ENCODE data around the gene PTBP1. TPM values are rescaled to one million over a fixed set of nuclear protein-coding genes. Genes with fewer than 3 reads are reported as not detected.
A peak's percentile ranks its signal among the peaks of the same experiment; 100 is the strongest.

The PTBP1 gene
- total RNA-seq, 2 experiments from 2014 or later = 315 to 479 TPM

GRCh38 chr19:843836-844545 lies 46.7 kb downstream of the PTBP1 start:
- Histone ChIP-seq H3K79me2 (ENCODE audit: insufficient read depth, low read depth, low read length) (no peaks in the 10 kb centered on the region), H3K4me1 (ENCODE audit: insufficient read depth, low read length, poor library complexity, severe bottlenecking) (peaks cover 13% of the 10 kb centered on the region), H2AFZ (ENCODE audit: low read length) (no peak overlapping the region), H3K36me3 (ENCODE audit: insufficient read depth, low read length) (no peaks in the 10 kb centered on the region), H4K20me1 (ENCODE audit: insufficient read depth, low read length) (no peaks in the 10 kb centered on the region), H3K9me3 (ENCODE audit: low read length) (no peaks in the 10 kb centered on the region), H3K4me3 (ENCODE audit: low read depth, low read length, poor library complexity, severe bottlenecking) (no peak overlapping the region), H3K27ac (ENCODE audit: low read depth, low read length, poor library complexity, severe bottlenecking) (no peak overlapping the region), H3K4me2 (ENCODE audit: low read length) (no peak overlapping the region), H3K9me2 (ENCODE audit: insufficient read depth, low read length) (no peaks in the 10 kb centered on the region)
- intact Hi-C loops (cut with micrococcal nuclease; ENCODE audit: unreplicated experiment) = no loop called here
- DNase-seq (ENCODE audit: low spot score) = no peak
- ChIA-PET CTCF (ENCODE audit: unreplicated experiment) (no interaction called here), POLR2A (no interaction called here)
- no peak for TF ChIP-seq CTCF (conservative IDR thresholded peaks at IDR 0.05; ENCODE audit: low read length)
- no peak for TF ChIP-seq EZH2phosphoT487 (IDR thresholded peaks at IDR 0.05; ENCODE audit: borderline replicate concordance, low read depth, low read length)
- BruUV-seq (replicated peaks) = no TSS peak

DNA sequence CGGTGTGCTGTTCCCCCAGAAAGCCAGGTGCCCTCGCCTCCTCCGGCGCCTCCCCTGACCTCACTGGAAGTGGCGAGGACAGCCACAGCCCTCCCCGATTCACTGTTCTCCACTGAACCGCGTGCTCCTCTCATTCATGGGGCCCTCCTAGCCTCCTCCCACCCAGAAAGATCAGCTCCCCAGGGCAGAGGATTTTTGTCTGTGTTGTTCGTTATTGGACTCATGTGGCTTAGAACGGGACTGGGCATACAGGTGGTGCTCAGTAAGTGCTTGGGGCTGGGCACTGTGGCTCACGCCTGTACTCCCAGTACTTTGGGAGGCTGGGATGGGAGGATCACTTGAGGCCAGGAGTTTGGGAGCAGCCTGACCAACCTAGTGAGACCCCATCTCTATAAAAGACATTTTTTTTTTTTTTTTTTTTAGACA lies 47.3 kb downstream of the PTBP1 start:
- CTCF ChIA-PET (ENCODE audit: unreplicated experiment) = no interaction called here
- POLR2A ChIA-PET = no interaction called here
- peaks cover 13% of the 10 kb centered on the region for H3K4me1 ChIP-seq (ENCODE audit: insufficient read depth, low read length, poor library complexity, severe bottlenecking)
- no peaks in the 10 kb centered on the region for H3K9me2 ChIP-seq (ENCODE audit: insufficient read depth, low read length)
- H3K27ac ChIP-seq (ENCODE audit: low read depth, low read length, poor library complexity, severe bottlenecking) = no peak overlapping the region
- H3K79me2 ChIP-seq (ENCODE audit: insufficient read depth, low read depth, low read length) = no peaks in the 10 kb centered on the region
- intact Hi-C loops (cut with micrococcal nuclease; ENCODE audit: unreplicated experiment) = no loop called here
- no peaks in the 10 kb centered on the region for H3K36me3 ChIP-seq (ENCODE audit: insufficient read depth, low read length)
- H3K4me3 ChIP-seq (ENCODE audit: low read depth, low read length, poor library complexity, severe bottlenecking) = no peak overlapping the region
- no peak overlapping the region for H3K4me2 ChIP-seq (ENCODE audit: low read length)
- H4K20me1 ChIP-seq (ENCODE audit: insufficient read depth, low read length) = no peaks in the 10 kb centered on the region
- no peak for DNase-seq (ENCODE audit: low spot score)
- TF ChIP-seq EZH2phosphoT487 (IDR thresholded peaks at IDR 0.05; ENCODE audit: borderline replicate concordance, low read depth, low read length) (no peak), CTCF (conservative IDR thresholded peaks at IDR 0.05; ENCODE audit: low read length) (no peak)
- no peaks in the 10 kb centered on the region for H3K9me3 ChIP-seq (ENCODE audit: low read length)
- H2AFZ ChIP-seq (ENCODE audit: low read length) = no peak overlapping the region
- BruUV-seq (replicated peaks) = no TSS peak

DNA sequence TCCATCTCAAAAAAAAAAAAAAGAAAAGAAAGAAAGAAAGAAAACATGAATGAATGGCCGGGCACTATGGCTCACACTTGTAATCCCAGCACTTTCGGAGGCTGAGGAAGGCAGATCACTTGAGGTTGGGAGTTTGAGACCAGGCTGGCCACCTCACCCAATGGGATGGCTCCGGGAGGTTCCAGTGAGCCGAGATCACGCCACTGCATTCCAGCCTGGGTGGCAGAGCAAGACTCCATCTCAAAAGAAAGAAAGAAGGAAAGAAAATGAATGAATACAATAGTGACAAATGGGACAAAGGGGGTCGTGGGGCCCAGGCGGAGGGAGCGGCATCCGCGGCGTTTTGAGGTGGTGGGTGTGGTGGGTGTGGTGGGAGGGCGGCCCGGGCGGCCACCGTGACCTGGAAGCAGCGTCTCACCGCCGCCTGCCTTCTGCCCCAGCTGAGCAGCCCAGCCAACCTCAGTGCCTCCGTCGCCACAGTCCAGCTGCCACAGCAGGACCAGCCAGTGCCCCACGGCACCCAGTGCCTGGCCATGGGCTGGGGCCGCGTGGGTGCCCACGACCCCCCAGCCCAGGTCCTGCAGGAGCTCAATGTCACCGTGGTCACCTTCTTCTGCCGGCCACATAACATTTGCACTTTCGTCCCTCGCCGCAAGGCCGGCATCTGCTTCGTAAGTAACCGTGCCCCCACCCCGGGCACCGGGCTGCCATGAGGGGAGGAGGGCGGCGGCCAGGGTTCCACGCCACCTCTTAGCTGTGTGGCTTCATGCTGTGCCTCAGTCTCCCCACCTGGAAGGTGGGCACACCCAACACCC lies 48.7 kb downstream of the PTBP1 start:
- no peaks in the 10 kb centered on the region for H3K9me3 ChIP-seq (ENCODE audit: low read length)
- BruUV-seq (replicated peaks) = no TSS peak
- no peaks in the 10 kb centered on the region for H3K36me3 ChIP-seq (ENCODE audit: insufficient read depth, low read length)
- H2AFZ ChIP-seq (ENCODE audit: low read length) = no peak overlapping the region
- CTCF ChIA-PET (ENCODE audit: unreplicated experiment) = no interaction called here
- H3K79me2 ChIP-seq (ENCODE audit: insufficient read depth, low read depth, low read length) = no peaks in the 10 kb centered on the region
- DNase-seq (ENCODE audit: low spot score) = no peak
- TF ChIP-seq EZH2phosphoT487 (IDR thresholded peaks at IDR 0.05; ENCODE audit: borderline replicate concordance, low read depth, low read length) = no peak
- no peak for TF ChIP-seq CTCF (conservative IDR thresholded peaks at IDR 0.05; ENCODE audit: low read length)
- POLR2A ChIA-PET = no interaction called here
- no peaks in the 10 kb centered on the region; the same call in 1 of the 2 replicates for H4K20me1 ChIP-seq (ENCODE audit: insufficient read depth, low read length)
- 0 out of 2 replicates have a peak overlapping the region, but pooled peaks have one; percentile 37 for H3K4me2 ChIP-seq (ENCODE audit: low read length)
- no peaks in the 10 kb centered on the region for H3K9me2 ChIP-seq (ENCODE audit: insufficient read depth, low read length)
- intact Hi-C loops (cut with micrococcal nuclease; ENCODE audit: unreplicated experiment) = no loop called here
- no peak overlapping the region for H3K27ac ChIP-seq (ENCODE audit: low read depth, low read length, poor library complexity, severe bottlenecking)
- H3K4me3 ChIP-seq (ENCODE audit: low read depth, low read length, poor library complexity, severe bottlenecking) = no peak overlapping the region
- peaks cover 13% of the 10 kb centered on the region for H3K4me1 ChIP-seq (ENCODE audit: insufficient read depth, low read length, poor library complexity, severe bottlenecking)

Data from OCI-LY7 (cell line).